ENCODE data around the gene OR9Q1.
"Not testable (repeated sequence)": the region's sequence is repeated elsewhere in the genome, so short reads cannot be mapped to it uniquely, and the experiment has no call there.

The OR9Q1 gene, protein sequence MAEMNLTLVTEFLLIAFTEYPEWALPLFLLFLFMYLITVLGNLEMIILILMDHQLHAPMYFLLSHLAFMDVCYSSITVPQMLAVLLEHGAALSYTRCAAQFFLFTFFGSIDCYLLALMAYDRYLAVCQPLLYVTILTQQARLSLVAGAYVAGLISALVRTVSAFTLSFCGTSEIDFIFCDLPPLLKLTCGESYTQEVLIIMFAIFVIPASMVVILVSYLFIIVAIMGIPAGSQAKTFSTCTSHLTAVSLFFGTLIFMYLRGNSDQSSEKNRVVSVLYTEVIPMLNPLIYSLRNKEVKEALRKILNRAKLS

GRCh38 chr11:58023435-58023931 is at the start of gene OR9Q1:
Gene OR9Q1, plus strand, starts transcription at chr11:58023881. Its CDS starts 155,564 bp downstream, at chr11:58179445.
- no peak for DNase-seq (ENCODE audit: low read depth)

DNA sequence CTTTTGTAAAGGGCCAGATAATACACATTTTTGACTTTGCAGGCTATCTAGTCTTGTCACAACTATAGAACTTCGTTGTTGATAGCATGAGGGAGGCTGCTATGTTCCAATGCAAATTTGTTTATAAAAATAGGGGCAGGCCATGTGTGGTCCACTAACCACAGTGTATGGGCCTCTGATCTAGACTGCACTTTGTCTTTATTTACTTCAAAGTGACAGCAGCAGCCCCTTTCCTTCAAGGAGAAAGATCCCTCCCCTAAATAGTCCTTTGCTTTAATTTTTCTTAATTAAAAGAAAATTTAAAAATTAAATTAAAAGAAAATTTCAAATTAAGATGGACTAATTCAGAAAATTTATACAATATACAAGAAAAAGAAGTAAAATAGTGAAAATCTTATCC is 49.5 kb upstream of the OR9Q1 start:
- no peak for DNase-seq (ENCODE audit: low read depth)

DNA sequence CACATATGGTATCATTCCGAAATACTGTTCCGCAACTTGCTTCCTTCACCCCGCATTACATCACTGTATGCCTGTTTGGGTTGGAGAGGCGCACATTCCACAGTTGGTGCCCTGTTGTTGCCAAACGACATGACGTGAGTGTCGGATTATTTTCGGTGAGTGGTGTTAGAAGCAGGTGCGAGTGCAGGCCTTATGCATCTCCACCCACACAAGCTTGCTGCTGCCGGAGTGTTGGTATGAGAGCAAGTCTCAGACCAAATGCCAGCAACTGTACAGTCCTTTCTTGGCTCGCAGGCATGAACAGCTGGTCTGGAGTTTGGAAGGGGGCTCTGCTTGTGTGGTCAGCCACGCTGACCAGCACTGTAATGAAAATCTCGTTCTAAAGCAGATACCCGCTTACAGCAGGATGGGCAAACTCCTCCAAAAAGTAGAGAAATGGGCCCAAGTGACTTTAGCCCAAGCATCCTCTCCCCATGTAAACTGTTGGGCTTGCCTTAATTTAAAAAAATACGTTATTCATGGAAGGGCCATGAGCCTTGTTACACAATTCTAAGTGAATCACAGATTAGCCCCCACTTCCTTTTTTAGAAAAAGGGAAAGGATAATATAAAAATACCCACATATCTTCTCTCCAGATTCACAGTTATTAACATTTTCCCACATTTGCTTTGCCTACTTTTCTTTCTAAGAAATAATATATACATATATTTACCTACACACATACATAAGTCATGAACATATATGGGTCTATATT is 48.7 kb upstream of the OR9Q1 start:
- DNase-seq (ENCODE audit: low read depth) = no peak

GRCh38 chr11:57977709-57978108 is 46.0 kb upstream of the OR9Q1 start:
- no peak for DNase-seq (ENCODE audit: low read depth)

GRCh38 chr11:57978686-57979531 is 44.8 kb upstream of the OR9Q1 start:
- DNase-seq (ENCODE audit: low read depth) = no peak

GRCh38 chr11:57979532-57980079 is 44.1 kb upstream of the OR9Q1 start:
- DNase-seq (ENCODE audit: low read depth) = no peak

GRCh38 chr11:57980201-57980600 is 43.5 kb upstream of the OR9Q1 start:
- DNase-seq (ENCODE audit: low read depth) = no peak

DNA sequence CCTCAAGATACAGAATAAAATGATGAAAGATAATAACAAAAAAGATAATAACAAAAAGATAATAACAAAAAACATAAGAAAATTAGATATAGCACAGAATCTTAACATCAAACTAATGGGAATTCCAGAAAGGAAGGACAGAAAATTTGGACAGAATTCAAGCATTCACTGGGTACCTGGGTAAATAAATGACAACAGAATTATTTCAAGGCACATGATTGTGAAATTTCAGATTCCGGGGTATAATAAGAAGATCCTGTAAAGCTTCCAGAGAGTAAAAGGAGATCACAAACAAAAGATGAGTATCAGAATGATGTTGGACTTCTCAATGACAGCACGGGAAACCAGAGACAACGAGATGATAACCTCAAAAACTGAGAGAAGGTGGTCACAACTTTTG is 42.1 kb upstream of the OR9Q1 start:
- no peak for DNase-seq (ENCODE audit: low read depth)

- DNase-seq (ENCODE audit: low read depth) = no peak
Measured at GRCh38 chr11:57982776-57983175, 40.9 kb upstream of the OR9Q1 start.

- no peak for DNase-seq (ENCODE audit: low read depth)
Measured at GRCh38 chr11:57983191-57983590, 40.5 kb upstream of the OR9Q1 start.

DNA sequence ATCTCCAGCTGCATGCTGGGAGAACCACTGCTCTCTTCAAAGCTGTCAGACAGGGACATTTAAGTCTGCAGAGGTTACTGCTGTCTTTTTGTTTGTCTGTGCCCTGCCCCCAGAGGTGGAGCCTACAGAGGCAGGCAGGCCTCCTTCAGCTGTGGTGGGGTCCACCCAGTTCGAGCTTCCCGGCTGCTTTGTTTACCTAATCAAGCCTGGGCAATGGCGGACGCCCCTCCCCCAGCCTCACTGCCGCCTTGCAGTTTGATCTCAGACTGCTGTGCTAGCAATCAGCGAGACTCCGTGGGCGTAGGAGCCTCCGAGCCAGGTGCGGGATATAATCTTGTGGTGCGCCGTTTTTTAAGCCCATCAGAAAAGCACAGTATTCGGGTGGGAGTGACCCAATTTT is 24.2 kb upstream of the OR9Q1 start:
- not testable (repeated sequence) for DNase-seq (ENCODE audit: low read depth)

- not testable (repeated sequence) for DNase-seq (ENCODE audit: low read depth)
Measured at GRCh38 chr11:58000021-58000420, 23.7 kb upstream of the OR9Q1 start.

GRCh38 chr11:58000699-58001098 is 23.0 kb upstream of the OR9Q1 start:
- no peak for DNase-seq (ENCODE audit: low read depth)

DNA sequence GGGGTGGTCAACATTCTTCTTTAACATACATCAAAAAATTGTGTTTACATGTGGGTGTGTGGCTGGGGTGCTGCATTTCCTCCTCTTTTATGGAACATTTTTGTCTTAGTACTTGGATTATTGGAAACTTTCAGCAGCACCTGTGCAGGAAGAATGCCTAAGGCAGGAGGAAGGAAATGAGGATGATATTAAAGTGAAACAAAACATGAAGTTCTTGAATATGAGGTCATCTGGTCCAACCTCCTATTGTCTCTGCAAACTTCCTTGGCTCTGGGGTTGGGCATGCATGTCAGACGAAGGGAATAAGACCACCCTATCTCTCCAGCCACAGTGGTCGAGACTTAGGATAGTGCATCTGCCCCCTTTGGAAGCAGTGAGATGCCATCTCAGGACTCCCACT is 20.6 kb upstream of the OR9Q1 start:
- DNase-seq (ENCODE audit: low read depth) = no peak

DNA sequence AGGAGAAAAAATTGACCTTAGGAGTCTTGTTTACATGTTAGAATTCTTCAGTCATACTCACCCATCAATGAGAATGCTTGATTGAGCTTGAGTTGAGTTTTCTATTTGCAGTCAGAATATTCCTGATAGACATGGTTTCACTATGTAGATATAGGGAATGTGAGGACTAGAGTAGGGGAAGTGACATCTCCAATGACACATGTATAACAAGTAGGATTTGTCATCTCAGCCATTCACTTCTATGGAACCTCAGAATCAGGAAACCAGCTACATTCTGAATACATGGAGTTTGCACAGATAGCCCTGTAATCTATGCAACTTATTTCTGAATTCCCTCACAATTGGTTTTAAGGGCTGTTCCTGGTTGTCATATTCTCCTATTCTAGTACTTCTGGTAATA is 20.1 kb upstream of the OR9Q1 start:
- no peak for DNase-seq (ENCODE audit: low read depth)

DNA sequence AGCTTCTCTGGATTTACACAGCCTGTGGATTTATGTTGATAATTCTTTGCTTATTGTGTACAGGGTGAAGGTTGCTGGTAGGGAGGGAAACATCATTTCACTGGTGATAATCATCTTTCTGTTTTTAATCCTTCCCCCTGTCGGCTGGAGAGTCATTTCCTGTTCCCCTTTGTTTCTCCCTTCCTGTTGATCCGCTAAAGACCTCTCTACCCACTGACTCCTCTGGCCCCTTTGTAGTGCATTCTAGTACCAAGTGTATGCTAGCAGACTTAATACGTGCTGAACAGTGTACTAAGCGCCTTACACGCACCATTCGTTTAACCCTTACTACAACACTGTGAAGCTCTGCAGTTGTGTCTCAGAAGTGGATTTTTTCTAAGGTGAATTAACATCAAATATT is 19.0 kb upstream of the OR9Q1 start:
- DNase-seq (ENCODE audit: low read depth) = no peak

GRCh38 chr11:58006940-58007339 is 16.7 kb upstream of the OR9Q1 start:
- no peak for DNase-seq (ENCODE audit: low read depth)

- DNase-seq (ENCODE audit: low read depth) = no peak
Measured at GRCh38 chr11:58011771-58012170, 11.9 kb upstream of the OR9Q1 start.

- peak; percentile 1 for DNase-seq (ENCODE audit: low read depth)
Measured at GRCh38 chr11:58024601-58025091, 965 bp downstream of the OR9Q1 start.

GRCh38 chr11:58027341-58027740 is 3.7 kb downstream of the OR9Q1 start:
- DNase-seq (ENCODE audit: low read depth) = peak; percentile 14

DNA sequence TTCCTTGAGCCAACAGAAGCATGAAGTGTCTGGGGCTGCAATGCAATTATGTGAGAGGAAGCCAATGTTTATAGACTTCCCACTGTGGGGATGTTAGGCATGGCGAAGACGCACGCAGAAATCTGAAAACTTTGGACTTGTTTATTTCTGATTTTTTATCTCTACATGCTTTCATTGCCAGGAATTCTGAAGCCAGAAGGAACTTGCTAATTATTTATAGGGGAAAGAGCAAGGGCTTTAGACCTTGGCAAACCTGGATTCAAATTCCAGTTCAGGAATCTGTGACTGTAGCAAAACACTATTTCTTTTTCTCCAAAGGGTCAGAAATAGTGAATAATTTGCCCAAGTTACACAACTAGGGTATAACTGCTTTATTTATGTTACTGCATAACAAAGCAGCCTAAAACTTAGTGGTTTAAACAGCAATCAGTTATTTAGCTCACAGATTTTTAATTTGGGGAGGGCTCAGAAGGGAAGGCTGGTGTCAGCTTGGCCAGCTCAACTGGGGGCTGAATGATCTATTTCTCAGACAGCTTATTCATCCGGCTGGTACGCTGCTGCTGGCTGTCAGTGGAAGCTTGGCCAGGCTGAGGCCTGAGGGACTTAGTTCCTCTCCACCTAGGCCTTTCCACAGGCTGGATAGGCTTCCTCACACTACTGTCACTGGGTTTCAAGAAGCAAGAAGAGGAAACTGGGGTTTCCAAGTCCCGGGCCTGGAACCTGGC is 5.2 kb downstream of the OR9Q1 start:
- DNase-seq (ENCODE audit: low read depth) = no peak

Measured in fibroblast of the conjunctiva (primary cell).